Activated CD4-positive, alpha-beta T cell treated with anti-CD3 and anti-CD28 coated beads for 36 hours (primary cell): ENCODE data around the gene MPZL2. TPM values are rescaled to one million over a fixed set of nuclear protein-coding genes. Genes with fewer than 3 reads are reported as not detected.

Experiments used
- ATAC-seq: fragments of 200-7000 bp; cut with Tn5 transposase; one replicate; pipeline ENCODE4 v1.10.0; 2021; ENCODE audit warnings: mild to moderate bottlenecking, moderate library complexity
- CTCF ChIA-PET: fragments of 350-600 bp; sonication (Branson Sonifier 250); formaldehyde crosslinking; loops from one replicate; lab custom pipeline; 2021; ENCODE audit warnings: antibody characterized with exemption; lab: Charles Lee
- POLR2A ChIA-PET: fragments of 350-600 bp; sonication (Branson Sonifier 250); formaldehyde crosslinking; loops from one replicate; lab custom pipeline; 2021; ENCODE audit warnings: antibody characterized with exemption, inconsistent platforms; lab: Charles Lee
- DNase-seq: peaks from one replicate; pipeline ENCODE4 v3.0.0-alpha.2; 2020
- H3K27ac Mint-ChIP-seq: one replicate; pipeline ENCODE4 v1.8.0; 2021; ENCODE audit warnings: mixed read lengths
- H3K27me3 Mint-ChIP-seq: one replicate; pipeline ENCODE4 v1.8.0; 2021; ENCODE audit warnings: mixed read lengths
- H3K36me3 Mint-ChIP-seq: one replicate; pipeline ENCODE4 v1.8.0; 2021; ENCODE audit warnings: low read depth, mixed read lengths
- H3K4me1 Mint-ChIP-seq: one replicate; pipeline ENCODE4 v1.8.0; 2021; ENCODE audit warnings: mixed read lengths
- H3K4me3 Mint-ChIP-seq: one replicate; pipeline ENCODE4 v1.8.0; 2021; ENCODE audit warnings: mild to moderate bottlenecking, moderate library complexity, mixed read lengths
- H3K9me3 Mint-ChIP-seq: one replicate; pipeline ENCODE4 v1.8.0; 2021; ENCODE audit warnings: low read depth, mixed read lengths
- intact Hi-C, 2 experiments: fragments of 100-400 bp; cut with DNase I in 1 of 2; cut with micrococcal nuclease in 1 of 2; formaldehyde crosslinking; loops; one replicate each; pipeline versions ENCODE4 v1.14.2 to v1.15.1; 2022 to 2024; cut with DNase I, micrococcal nuclease
- total RNA-seq, 2 experiments: library from RNA; stranded (reverse); gene quantifications; one replicate each; pipeline ENCODE4 v1.2.3, GENCODE V29; 2021

The MPZL2 gene
- total RNA-seq, 2 experiments from 2014 or later: 26.7 to 30.1 TPM

DNA sequence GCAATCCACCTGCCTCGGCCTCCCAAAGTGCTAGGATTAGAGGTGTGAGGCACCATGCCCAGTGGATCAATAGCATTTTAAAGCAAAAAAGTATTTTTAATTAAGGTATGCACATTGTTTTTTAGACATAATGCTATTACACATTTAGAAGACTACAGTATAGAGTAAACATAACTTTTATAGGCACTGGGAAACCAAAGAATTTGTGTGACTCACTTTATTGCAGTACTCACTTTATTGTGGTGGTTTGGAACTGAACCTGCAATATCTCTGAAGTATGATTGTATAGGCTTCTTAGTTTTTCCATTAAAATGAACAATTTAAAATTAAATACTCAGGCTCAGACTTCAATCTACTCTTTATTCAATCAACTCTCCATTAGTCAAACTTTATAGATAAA lies 22.9 kb upstream of the MPZL2 start:
- intact Hi-C loops: no loop called here
- Mint-ChIP-seq H3K27ac (no peak overlapping the region), H3K4me1 (peaks cover 46% of the 10 kb centered on the region), H3K27me3 (no peaks in the 10 kb centered on the region), H3K4me3 (no peak overlapping the region), H3K36me3 (no peaks in the 10 kb centered on the region), H3K9me3 (peaks cover 2% of the 10 kb centered on the region)
- no peak for DNase-seq
- ATAC-seq: peak; percentile 67
- POLR2A ChIA-PET: no interaction called here
- CTCF ChIA-PET: interaction anchor here (0.6 to 3.6 kb wide), 6 partner anchors 9 to 143 kb away, joined by 3 to 14 read pairs (median 4); no protein-coding TSS in a partner anchor

DNA sequence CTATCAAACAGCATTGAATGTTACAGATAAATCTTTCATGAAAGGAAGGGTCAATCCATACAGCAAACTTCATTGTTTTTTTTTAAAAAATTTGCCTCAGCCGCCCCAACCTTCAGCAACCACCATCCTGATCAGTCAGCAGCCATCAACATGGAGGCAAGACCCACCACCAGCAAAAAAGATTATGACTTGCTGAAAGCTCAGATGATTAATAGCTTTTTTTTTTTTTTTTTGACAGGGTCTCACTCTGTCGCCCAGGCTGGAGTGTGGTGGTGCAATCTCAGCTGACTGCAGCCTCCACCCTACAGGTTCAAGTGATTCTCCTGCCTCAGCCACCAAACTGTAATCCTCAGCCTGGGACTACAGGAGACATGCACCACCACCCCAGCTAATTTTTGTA lies 22.4 kb upstream of the MPZL2 start:
- no peak for ATAC-seq
- Mint-ChIP-seq H3K4me3 (no peak overlapping the region), H3K9me3 (peaks cover 3% of the 10 kb centered on the region), H3K27me3 (no peaks in the 10 kb centered on the region), H3K36me3 (no peaks in the 10 kb centered on the region), H3K4me1 (peaks cover 49% of the 10 kb centered on the region), H3K27ac (no peak overlapping the region)
- intact Hi-C loops: no loop called here
- ChIA-PET CTCF (interaction anchor here (0.6 to 3.6 kb wide), 5 partner anchors 9 to 143 kb away, joined by 3 to 14 read pairs (median 5); no protein-coding TSS in a partner anchor), POLR2A (no interaction called here)
- no peak for DNase-seq

DNA sequence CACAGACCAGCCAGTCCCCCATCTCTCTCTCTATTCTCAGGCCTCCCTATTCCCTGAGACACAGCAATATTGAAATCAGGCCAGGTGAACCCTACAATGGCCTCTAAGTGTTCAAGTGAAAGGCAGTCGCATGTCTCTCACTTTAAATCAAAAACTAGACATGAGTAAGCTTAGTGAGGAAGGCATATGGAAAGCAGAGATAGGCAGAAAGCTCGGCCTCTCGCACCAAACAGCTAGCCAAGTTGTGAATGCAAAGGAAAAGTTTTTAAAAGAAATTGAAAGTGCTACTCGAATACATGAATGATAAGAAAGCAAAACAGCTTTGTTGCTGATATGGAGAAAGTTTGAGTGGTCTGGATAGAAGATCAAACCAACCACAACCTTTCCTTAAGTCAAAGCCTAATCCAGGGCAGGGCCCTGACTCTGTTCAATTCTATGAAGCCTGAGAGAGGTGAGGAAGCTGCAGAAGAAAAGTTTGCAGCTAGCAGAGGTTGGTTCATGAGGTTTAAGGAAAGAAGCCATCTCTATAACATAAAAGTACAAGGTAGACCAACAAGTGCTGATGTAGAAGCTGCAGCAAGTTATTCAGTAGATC lies 19.8 kb upstream of the MPZL2 start:
- Mint-ChIP-seq H3K9me3 (peaks cover 3% of the 10 kb centered on the region), H3K4me1 (peaks cover 52% of the 10 kb centered on the region), H3K36me3 (no peaks in the 10 kb centered on the region), H3K27ac (peak overlapping the region; percentile 69), H3K27me3 (no peaks in the 10 kb centered on the region), H3K4me3 (no peak overlapping the region)
- CTCF ChIA-PET: interaction anchor here (0.5 to 5.0 kb wide), 17 partner anchors 11 to 145 kb away, joined by 3 to 24 read pairs (median 4); partner anchors contain the start of genes CD3E and MPZL3
- POLR2A ChIA-PET: interaction anchor here (0.5 to 1.2 kb wide), 3 partner anchors 67 to 155 kb away, joined by 3 to 7 read pairs (median 4); no protein-coding TSS in a partner anchor
- intact Hi-C loops: no loop called here
- DNase-seq: peak; percentile 53
- peak; percentile 78 for ATAC-seq

DNA sequence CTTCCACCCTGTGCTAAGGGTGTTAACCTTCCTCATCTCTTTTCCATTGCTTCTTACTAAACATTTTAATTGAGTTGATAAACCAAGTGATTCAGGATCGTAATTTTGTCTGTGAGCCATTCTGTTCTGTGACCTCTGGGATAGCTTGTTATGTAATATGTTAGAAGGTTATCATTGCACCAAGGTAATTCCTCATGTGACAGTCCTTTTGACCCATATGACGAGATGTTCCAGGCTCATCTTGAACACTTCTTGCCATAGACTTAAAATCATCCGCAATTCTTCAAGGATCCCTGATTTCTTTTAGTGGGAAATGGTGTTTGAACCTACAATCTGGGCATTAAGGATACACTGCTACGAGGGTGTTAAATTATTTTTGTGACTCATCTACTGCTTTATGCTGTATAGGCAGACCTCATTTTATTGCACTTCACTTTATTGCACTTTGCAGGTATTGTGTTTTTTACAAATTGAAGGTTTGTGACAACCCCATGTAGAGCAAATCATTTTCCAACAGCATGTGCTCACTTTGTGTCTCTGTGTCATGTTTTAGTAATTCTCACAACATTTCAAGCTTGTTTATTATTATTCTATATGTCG lies 19.0 kb upstream of the MPZL2 start:
- ChIA-PET CTCF (interaction anchor here (0.8 to 5.0 kb wide), 13 partner anchors 12 to 145 kb away, joined by 3 to 24 read pairs (median 4); partner anchors contain the start of genes CD3E and MPZL3), POLR2A (interaction anchor here (0.5 to 0.9 kb wide), 2 partner anchors 90 to 158 kb away, joined by 7 to 10 read pairs; no protein-coding TSS in a partner anchor)
- no peaks in the 10 kb centered on the region for H3K27me3 Mint-ChIP-seq
- H3K36me3 Mint-ChIP-seq: no peaks in the 10 kb centered on the region
- no peak for DNase-seq
- H3K4me3 Mint-ChIP-seq: no peak overlapping the region
- ATAC-seq: no peak
- H3K4me1 Mint-ChIP-seq: peaks cover 52% of the 10 kb centered on the region
- intact Hi-C loops: no loop called here
- peaks cover 3% of the 10 kb centered on the region for H3K9me3 Mint-ChIP-seq
- peak overlapping the region; percentile 69 for H3K27ac Mint-ChIP-seq

DNA sequence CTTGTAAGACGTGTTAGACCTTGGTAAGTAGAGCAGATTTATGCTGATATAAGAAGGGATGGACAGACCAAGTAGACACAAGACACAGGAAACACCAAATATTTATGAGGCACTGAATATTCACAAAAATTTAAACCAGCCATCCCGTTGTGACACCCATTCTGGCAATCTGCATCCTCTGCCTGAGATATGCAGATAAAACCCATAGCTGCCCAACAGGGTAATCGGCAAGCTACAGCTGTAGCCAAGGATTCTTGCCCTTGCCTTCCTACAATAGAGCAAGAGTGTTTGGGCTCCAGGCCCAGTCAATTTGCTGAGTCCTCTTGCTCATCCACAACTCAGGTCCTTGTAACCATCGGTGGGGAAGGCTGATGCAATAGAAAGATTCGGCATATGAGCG lies 18.5 kb upstream of the MPZL2 start:
- CTCF ChIA-PET: interaction anchor here (0.9 to 5.0 kb wide), 8 partner anchors 13 to 110 kb away, joined by 3 to 24 read pairs (median 4); partner anchors contain the start of genes CD3E and MPZL3
- H3K27me3 Mint-ChIP-seq: no peaks in the 10 kb centered on the region
- peaks cover 3% of the 10 kb centered on the region for H3K9me3 Mint-ChIP-seq
- no peak for DNase-seq
- no peak for ATAC-seq
- POLR2A ChIA-PET: no interaction called here
- H3K4me1 Mint-ChIP-seq: peaks cover 52% of the 10 kb centered on the region
- no peak overlapping the region for H3K27ac Mint-ChIP-seq
- H3K36me3 Mint-ChIP-seq: no peaks in the 10 kb centered on the region
- intact Hi-C loops: no loop called here
- no peak overlapping the region for H3K4me3 Mint-ChIP-seq

DNA sequence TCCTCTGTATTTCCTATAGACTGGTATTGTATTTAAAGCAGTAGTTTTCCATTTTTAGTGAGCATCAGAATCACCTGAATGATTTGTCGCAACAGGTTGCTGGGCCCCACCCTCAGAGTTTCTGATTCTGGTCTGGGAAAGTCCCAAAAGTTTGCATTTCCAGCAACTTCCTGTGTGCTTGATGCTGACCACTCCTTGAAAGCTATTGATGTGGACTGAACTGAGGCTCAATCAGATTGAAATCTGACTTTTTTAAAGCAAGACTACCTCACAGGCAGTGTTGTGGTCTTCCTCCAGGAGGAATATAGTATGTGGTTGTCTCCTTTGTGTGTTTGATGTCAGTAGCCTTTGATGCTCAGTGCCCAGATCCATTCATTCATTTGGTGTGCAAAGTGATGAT lies 17.2 kb upstream of the MPZL2 start:
- peak; percentile 42 for DNase-seq
- Mint-ChIP-seq H3K4me1 (peaks cover 55% of the 10 kb centered on the region), H3K4me3 (no peak overlapping the region), H3K9me3 (peaks cover 3% of the 10 kb centered on the region), H3K27ac (peak overlapping the region; percentile 16), H3K36me3 (no peaks in the 10 kb centered on the region), H3K27me3 (no peaks in the 10 kb centered on the region)
- peak; percentile 16 for ATAC-seq
- ChIA-PET CTCF (interaction anchor here (0.6 to 5.0 kb wide), 6 partner anchors 14 to 256 kb away, joined by 3 to 24 read pairs (median 8); partner anchors contain the start of gene MPZL2), POLR2A (interaction anchor here (0.7 kb wide), 1 partner anchor 21 kb away, joined by 4 read pairs; no protein-coding TSS in a partner anchor)
- intact Hi-C loops: no loop called here

DNA sequence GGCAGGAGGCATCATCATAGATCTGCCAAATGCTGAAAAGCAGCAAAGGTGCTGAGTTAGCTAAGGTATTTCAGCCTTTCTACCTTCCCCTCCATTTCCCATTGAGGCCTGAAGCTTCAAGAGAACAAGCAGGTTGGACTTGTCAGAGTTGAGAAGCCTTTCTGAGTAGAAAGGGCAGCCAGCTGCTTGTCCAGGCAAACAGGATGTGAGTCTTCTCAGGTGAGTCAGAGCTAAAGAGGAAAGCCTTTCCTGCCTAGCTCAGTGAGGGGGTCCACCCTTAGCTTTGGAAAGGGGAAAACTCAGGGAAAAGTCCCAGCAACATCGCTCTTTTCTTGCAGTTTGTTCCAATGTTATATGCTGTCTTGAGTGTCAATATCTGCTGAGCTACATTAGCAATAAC lies 13.2 kb upstream of the MPZL2 start:
- Mint-ChIP-seq H3K27ac (peak overlapping the region; percentile 20), H3K36me3 (no peaks in the 10 kb centered on the region), H3K27me3 (no peaks in the 10 kb centered on the region), H3K4me3 (no peak overlapping the region), H3K4me1 (peaks cover 51% of the 10 kb centered on the region), H3K9me3 (peaks cover 3% of the 10 kb centered on the region)
- intact Hi-C loops: no loop called here
- CTCF ChIA-PET: interaction anchor here (0.6 to 2.3 kb wide), 18 partner anchors 11 to 381 kb away, joined by 3 to 13 read pairs (median 3); partner anchors contain the start of genes JAML and MPZL2
- DNase-seq (peak; percentile 27), ATAC-seq (peak; percentile 72)
- POLR2A ChIA-PET: interaction anchor here (0.7 kb wide), 1 partner anchor 104 kb away, joined by 4 read pairs; no protein-coding TSS in a partner anchor

DNA sequence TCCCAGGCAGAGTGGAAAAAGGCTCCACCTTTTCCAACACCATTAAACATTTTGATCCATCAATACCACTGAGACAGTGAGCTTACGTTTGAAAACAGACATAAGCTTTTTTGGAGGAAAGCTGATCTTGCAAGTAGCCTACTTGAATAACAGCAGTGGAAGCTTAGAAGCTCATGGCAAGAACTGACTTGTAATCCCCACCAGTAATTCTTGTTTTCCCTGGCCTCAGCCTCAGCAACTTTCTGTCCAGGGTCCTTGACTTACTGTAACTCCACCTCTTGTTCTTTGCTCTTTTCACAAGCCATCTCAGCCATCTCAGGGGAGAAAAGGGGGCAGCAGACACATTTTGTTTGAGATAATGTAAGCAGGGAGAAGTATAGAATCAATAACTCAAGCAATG lies 12.3 kb upstream of the MPZL2 start:
- peaks cover 44% of the 10 kb centered on the region for H3K4me1 Mint-ChIP-seq
- CTCF ChIA-PET: interaction anchor here (0.6 to 2.3 kb wide), 12 partner anchors 10 to 481 kb away, joined by 3 to 13 read pairs (median 4); partner anchors contain the start of gene MPZL2
- H3K36me3 Mint-ChIP-seq: no peaks in the 10 kb centered on the region
- peaks cover under 1% of the 10 kb centered on the region for H3K9me3 Mint-ChIP-seq
- intact Hi-C loops: no loop called here
- H3K27ac Mint-ChIP-seq: peak overlapping the region; percentile 38
- H3K27me3 Mint-ChIP-seq: no peaks in the 10 kb centered on the region
- no peak overlapping the region for H3K4me3 Mint-ChIP-seq
- POLR2A ChIA-PET: interaction anchor here (0.6 to 0.7 kb wide), 2 partner anchors 92 to 668 kb away, joined by 3 to 4 read pairs; no protein-coding TSS in a partner anchor
- ATAC-seq: no peak
- DNase-seq: no peak

DNA sequence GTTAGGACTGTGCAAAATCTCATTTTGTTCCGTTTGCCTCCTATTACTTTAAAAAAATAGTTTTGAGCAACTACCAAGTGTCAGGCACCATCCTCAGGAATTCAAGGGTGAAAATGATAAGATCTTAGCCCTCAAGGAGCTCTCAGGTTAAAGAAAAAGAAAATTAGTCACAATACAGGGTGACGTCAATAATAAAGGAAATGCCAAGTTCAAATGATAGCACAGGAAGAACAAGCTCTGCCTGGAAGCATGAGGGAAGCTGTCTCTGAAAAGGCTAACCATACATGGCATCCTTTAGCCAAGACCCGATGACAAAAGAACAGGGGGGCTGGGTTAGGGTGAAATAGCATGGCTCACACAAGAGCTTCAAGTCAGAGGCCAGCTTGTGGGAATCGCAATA lies 11.1 kb upstream of the MPZL2 start:
- Mint-ChIP-seq H3K27me3 (no peaks in the 10 kb centered on the region), H3K36me3 (no peaks in the 10 kb centered on the region), H3K4me1 (peaks cover 37% of the 10 kb centered on the region), H3K4me3 (no peak overlapping the region), H3K9me3 (no peaks in the 10 kb centered on the region), H3K27ac (peak overlapping the region; percentile 35)
- DNase-seq (no peak), ATAC-seq (peak; percentile 39)
- ChIA-PET CTCF (interaction anchor here (0.7 to 1.9 kb wide), 6 partner anchors 13 to 104 kb away, joined by 3 to 8 read pairs (median 4); no protein-coding TSS in a partner anchor), POLR2A (interaction anchor here (0.6 to 1.0 kb wide), 2 partner anchors 11 to 88 kb away, joined by 3 to 4 read pairs; no protein-coding TSS in a partner anchor)
- intact Hi-C loops: no loop called here

DNA sequence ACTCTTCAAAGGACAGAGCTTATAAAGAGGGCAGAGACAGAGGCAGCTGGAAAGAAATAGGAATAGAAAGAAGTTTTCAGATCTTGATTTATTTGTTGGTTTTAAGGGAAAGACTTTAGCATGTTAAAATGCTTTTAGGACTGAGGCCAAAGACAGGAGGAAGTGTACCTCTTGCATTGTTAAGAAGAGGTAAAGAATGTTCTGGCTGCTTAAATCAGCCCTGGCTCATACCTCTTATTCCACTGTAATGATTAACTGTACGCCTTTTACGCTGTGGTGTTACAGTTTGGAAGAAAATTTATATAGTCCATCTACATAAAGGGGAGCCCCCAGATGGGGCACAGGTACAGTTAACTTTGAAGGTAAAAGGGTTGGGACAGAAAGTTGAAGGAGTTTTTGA lies 10.1 kb upstream of the MPZL2 start:
- Mint-ChIP-seq H3K27ac (no peak overlapping the region), H3K4me1 (peaks cover 37% of the 10 kb centered on the region), H3K27me3 (no peaks in the 10 kb centered on the region), H3K36me3 (no peaks in the 10 kb centered on the region), H3K4me3 (no peak overlapping the region), H3K9me3 (no peaks in the 10 kb centered on the region)
- ATAC-seq: no peak
- intact Hi-C loops: no loop called here
- CTCF ChIA-PET: interaction anchor here (0.7 to 1.3 kb wide), 3 partner anchors 21 to 716 kb away, joined by 3 to 5 read pairs (median 3); no protein-coding TSS in a partner anchor
- POLR2A ChIA-PET: no interaction called here
- no peak for DNase-seq

DNA sequence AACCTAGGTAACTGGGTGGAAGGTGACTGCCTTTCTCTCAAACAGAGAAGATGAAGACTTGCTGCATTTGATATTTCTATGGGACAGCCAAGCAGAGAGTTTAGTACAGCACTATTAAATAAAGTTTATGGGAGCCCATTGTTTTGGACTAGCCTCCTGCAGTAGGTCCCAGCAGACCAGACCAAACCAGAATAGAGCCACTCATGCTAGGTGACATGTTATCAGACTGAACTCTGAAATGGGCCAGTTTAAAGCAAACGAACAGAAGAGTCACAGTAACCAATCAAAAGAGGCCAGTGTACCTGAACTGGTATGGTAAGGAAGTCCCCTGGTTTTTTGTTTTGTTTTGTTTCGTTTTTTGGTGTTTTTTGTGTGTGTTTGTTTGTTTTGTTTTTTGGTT lies 7.9 kb upstream of the MPZL2 start:
- Mint-ChIP-seq H3K27me3 (no peaks in the 10 kb centered on the region), H3K36me3 (no peaks in the 10 kb centered on the region), H3K9me3 (no peaks in the 10 kb centered on the region), H3K4me3 (no peak overlapping the region), H3K27ac (no peak overlapping the region), H3K4me1 (peaks cover 31% of the 10 kb centered on the region)
- ChIA-PET POLR2A (no interaction called here), CTCF (no interaction called here)
- ATAC-seq (no peak), DNase-seq (no peak)
- intact Hi-C loops: no loop called here
